ENCODE results near the gene NDST1.
A peak's percentile ranks its signal among the peaks of the same experiment; 100 is the strongest.

NDST1 gene

DNA sequence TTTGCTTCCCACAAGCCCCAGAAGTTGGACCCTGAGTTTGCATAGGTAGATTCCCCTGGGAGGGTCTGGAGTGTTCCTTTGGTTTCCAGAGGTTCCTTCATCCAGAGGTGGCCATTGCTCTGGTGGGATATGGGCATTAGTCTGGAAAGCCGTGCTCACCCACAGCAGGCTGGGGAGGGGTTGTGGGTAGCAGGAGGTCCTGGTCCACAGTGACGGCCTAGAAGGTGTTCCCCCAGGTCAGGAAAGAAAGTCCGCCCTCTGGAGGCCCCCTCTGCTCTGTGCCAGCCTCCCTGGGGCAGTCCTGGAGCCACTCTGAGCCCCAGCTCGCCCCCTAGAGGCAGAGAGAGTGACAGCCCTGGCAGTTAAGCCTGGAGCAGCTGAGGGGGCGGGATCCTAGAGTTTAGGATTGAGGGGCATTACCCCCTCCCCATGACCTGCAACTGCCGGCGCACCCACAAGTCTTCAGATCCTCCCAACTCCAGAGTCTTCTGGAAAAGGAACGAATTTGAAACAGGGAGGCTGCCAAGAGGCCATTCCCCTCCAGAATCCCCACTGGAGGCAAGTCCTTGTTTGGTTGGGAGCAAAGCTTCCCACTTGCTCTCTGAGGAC, 36.8 kb downstream of the NDST1 start:
- DNase-seq (ENCODE audit: low read depth, low spot score) = peak; percentile 12

DNA sequence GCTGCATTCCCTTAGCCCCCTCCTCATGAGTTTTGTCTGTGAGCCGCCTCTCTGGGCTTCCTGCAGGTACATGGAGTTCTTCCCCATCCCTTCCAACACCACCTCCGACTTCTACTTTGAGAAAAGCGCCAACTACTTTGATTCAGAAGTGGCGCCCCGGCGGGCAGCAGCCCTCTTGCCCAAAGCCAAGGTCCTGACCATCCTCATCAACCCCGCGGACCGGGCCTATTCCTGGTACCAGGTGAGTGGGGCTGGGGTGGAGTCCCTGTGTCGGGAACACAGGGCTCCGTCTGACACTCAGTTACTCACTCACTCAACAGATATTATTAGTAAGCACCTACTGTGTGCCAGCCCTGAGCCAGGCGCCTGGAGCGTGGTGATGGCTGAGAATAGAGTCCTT, 37.3 kb downstream of the NDST1 start:
- DNase-seq (ENCODE audit: low read depth, low spot score) = no peak

DNA sequence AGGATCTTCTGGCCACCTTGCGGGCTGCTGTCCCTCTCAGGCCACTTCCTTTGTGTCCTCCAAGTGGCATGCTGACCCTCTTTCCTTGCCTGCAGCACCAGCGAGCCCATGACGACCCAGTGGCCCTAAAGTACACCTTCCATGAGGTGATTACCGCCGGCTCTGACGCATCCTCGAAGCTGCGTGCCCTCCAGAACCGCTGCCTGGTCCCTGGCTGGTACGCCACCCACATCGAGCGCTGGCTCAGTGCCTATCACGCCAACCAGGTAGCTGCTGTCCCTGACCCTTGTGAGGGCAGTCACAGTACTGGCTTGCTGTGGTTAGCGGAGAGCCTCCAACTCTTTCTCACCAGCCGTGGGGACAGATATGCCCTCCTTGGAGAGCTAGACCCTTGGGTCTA, 40.2 kb downstream of the NDST1 start:
- DNase-seq (ENCODE audit: low read depth, low spot score) = no peak

- no peak for DNase-seq (ENCODE audit: low read depth, low spot score)
Observed at GRCh38 chr5:150549735-150550134, 41.8 kb downstream of the NDST1 start.

DNA sequence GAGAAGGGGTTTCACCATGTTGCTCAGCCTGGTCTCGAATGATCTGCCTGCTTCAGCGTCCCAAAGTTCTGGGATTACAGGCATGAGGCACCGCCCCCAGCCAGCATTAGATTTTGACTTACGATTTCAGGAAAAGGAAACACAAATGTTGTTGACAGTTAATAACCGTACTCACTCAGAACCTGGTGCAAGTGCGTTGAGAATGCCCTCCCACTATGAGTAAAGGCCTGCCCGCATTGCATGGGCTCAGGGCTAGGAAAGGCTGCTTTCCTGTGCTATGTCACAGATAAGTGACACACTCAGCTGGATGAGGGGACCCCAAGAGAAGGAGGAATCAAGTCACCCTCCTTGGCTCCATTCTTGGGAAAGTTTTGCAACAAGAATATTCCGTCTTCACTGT, 42.4 kb downstream of the NDST1 start:
- no peak for DNase-seq (ENCODE audit: low read depth, low spot score)

- DNase-seq (ENCODE audit: low read depth, low spot score) = no peak
Observed at GRCh38 chr5:150551066-150551465, 43.1 kb downstream of the NDST1 start.

- DNase-seq (ENCODE audit: low read depth, low spot score) = no peak
Observed at GRCh38 chr5:150553402-150553801, 45.5 kb downstream of the NDST1 start.

DNA sequence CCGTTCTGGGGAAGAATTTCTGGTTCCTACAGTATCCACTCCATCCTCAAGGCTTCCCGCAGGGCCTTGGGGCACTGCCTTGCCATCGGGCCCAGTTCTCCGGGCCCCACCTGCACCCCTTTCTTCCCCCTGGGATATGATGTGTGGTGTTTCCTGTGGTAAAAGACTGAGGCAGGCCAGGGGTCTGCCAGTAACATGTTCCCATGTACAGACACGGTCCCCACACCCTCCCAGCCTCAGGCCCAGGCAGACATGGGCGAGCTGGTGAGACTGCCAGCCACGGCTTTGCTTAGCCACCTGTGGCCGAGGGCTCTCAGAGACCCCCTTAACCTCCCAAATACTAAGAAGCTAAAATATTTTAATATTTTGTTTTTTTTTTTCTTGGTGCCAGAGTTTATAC, 46.0 kb downstream of the NDST1 start:
- DNase-seq (ENCODE audit: low read depth, low spot score) = no peak

DNA sequence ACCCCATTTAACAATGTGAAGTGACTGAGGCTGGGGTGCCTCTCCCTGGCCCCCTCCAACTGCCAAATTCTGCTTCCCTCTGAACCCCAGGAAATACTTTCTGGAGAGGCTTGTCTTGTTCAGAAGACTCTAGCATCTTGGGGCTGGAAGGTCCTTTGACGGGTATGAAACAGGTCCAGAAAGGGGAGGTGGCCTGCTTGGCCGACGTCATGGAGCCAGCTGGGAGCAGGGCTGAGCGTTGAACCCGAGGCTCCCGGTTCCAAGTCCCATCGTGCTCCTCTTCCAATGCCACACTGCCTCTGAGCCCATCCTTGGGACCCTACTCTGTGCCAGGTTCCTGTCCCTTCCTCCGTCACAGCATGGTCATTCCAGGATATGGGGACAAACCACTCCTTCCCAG, 46.9 kb downstream of the NDST1 start:
- DNase-seq (ENCODE audit: low read depth, low spot score) = no peak

GRCh38 chr5:150556106-150556505, 48.2 kb downstream of the NDST1 start:
- DNase-seq (ENCODE audit: low read depth, low spot score) = no peak

DNA sequence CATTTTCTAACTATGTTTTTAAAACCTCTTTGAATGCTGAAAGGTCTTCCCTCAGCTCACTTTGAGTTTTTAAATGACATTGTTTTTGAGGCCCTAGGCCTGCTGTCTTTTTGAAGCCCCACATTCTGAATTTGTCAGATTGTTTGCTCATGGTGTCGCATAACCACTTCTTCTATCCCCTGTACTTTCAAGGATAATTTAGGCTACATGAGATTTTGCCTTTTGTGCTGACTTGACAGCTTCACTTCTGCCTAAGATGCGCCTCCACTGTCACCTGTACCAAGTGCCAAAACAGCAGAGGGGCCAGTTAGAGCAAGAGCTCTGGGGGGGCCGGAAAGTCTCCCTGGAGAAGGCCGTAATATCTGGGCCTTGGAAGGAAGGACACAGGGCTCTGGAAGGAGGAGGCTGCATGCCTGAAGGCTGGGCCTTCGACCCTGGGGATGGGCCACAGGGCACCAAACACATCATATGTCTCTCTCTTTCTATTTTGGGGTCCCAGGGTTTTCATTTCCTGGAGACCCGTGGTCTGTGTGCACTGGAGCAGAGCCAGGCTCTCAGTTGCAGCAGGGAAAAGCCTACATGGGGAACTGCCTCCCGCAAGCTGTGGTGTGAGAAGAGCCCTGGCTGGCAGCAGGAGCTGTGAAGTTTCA, 49.1 kb downstream of the NDST1 start:
- DNase-seq (ENCODE audit: low read depth, low spot score) = no peak

DNA sequence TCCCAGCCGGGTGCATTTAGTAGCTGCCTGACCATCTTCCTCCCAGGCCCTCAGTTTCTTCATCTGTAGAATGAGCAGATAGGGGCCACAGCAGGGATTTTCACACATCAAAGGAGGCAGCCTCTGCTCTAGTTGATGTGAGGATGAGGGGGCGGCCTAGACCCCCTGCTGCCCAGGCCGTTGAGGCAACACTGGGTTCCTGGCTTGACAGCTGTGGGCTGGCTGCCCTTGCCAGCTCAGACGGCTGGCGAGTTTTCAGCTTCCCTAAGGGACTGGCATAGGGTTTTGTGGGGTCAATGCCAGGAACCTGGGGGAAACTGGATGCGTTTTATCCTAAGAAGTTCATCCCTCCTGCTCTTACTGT, 49.6 kb downstream of the NDST1 start:
- DNase-seq (ENCODE audit: low read depth, low spot score) = no peak

DNA sequence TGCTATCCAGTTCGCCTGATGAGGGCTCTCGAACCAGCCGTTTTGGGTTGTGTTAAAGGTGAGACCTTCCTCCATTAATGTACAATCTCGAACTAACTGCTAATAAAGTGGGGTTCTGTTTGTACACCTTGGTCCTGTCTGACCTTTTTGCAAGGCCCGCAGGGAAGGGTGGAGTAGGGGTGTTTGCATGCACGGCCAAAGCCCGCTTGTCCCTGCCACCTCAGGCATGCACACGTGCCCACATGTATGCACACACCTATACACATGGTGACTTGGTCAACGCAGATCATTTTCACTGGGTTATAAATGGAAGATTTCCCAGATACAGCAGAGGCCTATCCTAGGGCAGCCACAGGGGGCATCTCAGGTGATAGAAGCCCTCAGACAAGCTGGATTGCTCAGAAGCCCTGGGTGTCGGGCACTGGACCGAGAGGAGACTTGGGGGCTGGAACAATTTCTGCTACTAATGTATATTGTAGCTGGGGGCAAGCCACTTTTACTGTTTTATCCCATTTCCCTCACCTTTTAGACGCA, 50.2 kb downstream of the NDST1 start:
- no peak for DNase-seq (ENCODE audit: low read depth, low spot score)

- DNase-seq (ENCODE audit: low read depth, low spot score) = no peak
Observed at GRCh38 chr5:150559088-150559487, 51.2 kb downstream of the NDST1 start.

GRCh38 chr5:150559701-150560100, 51.8 kb downstream of the NDST1 start:
- no peak for DNase-seq (ENCODE audit: low read depth, low spot score)

- peak; percentile 78 for DNase-seq (ENCODE audit: low read depth, low spot score)
Observed at GRCh38 chr5:150560401-150561191, 52.7 kb downstream of the NDST1 start.

DNA sequence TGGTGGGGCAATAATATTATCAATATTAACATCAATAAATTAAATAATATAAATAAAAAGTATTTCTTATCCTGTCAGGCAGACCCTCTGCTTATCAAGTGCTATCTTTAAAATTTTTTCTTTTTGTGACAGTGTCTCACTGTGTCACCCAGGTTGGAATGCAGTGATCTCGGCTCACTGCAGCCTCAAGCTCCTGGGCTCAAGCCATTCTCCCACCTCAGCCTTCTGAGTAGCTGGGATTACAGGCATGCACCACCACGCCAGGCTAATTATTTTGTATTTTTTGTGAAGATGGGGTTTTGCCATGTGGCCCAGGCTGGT, 53.2 kb downstream of the NDST1 start:
- DNase-seq (ENCODE audit: low read depth, low spot score) = no peak

DNA sequence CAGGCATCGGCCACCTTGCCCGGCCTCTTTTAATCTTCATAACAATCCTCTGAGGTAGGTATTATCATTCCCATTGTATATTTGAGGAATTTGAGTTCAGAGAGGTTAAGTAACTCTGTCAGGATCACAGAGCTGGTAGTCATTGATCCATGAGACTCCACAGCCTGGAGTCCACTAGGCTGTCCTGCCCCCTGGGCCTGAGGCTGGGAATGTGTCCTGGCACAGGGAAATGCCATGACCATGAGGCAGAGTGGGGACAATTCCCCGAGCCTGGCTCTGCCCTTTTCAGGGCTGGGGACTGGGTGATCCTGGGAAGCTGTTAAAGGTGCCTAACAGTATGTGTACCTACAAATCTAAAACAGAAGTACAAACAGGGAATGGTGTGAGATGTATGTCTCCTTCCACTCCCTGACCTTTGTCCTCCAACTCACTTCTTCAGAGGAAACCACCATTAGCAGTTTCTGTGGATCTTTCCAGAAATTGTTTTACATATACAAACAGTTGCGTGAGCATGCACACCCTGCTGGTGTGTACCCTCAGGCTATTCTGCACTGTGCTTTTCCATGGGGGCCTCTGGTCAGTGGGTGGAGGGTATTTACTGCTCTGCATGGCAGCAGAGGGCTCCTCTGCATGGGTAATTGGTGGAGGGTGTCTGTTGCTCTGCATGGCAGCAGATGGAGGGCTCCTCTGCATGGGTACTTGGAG, 53.8 kb downstream of the NDST1 start:
- DNase-seq (ENCODE audit: low read depth, low spot score) = no peak

DNA sequence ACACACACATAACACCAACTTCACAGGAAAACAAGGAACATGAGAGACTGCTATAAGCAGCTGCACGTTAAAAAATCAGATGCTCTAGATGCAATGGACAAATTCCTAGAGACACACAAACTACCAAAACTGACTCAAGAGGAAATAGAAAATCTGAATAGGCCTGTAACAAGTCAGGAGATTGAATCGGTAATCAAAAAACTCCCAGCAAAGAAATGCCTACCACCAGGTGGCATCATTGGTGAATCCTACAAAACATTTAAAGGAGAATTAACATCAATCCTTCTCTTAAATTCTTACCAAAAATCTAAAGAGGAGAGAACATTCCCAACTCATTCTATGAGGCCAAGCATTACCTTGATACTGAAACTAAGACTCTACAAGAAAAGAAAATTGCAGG, 54.9 kb downstream of the NDST1 start:
- no peak for DNase-seq (ENCODE audit: low read depth, low spot score)

- no peak for DNase-seq (ENCODE audit: low read depth, low spot score)
Observed at GRCh38 chr5:150565868-150566267, 57.9 kb downstream of the NDST1 start.

GRCh38 chr5:150567031-150567717, 59.2 kb downstream of the NDST1 start:
- DNase-seq (ENCODE audit: low read depth, low spot score) = no peak

DNA sequence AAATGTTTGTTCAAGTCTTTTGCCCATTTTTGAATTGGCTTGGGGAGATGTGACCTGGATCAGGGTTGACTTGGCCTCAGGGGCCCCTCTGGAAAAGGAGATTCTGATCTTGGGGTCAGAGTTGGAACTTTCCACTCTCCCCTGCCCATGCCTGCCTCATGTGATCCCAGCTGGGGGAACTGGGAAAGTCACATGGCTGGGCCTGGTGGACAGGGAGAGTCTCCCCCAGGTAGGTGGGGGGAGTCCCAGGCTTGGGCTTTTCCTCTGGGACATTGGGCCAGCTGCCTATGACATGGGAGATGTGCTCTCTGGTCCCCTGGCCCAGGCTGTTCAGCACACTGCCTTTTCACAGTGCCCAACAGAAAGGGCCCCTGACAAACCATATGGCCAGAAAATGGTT, 60.7 kb downstream of the NDST1 start:
- DNase-seq (ENCODE audit: low read depth, low spot score) = no peak

All from activated CD4-positive, CD25-positive, alpha-beta regulatory T cell treated with anti-CD3 and anti-CD28 coated beads, Interleukin-2, amount 50 U/mL, for 16 hours (primary cell).